H9 (cell line): Measurements from ENCODE around the gene TMCO6. TPM values are rescaled to one million over a fixed set of nuclear protein-coding genes. Genes with fewer than 3 reads are reported as not detected.

ENCODE experiments used
- DNase-seq: peaks from one replicate; pipeline ENCODE4 v3.0.0-alpha.2; 2017
- H2AFZ ChIP-seq: one replicate; pipeline ENCODE4 v1.6.1; 2013; ENCODE audit warnings: mild to moderate bottlenecking, low read length, control low read depth, moderate library complexity
- H2AK5ac ChIP-seq: 2 replicates; pipeline ENCODE4 v1.6.1; 2013; ENCODE audit warnings: low read length, control low read depth, mixed read lengths; ENCODE audit not compliant: insufficient read length
- H2BK120ac ChIP-seq: one replicate; pipeline ENCODE4 v1.6.1; 2013; ENCODE audit warnings: low read depth, mild to moderate bottlenecking, low read length, control low read depth, inconsistent platforms; ENCODE audit not compliant: poor library complexity, severe bottlenecking
- H2BK12ac ChIP-seq: 2 replicates; pipeline ENCODE4 v1.6.1; 2013; ENCODE audit warnings: low read length, control low read depth, mixed read lengths, low read depth; ENCODE audit not compliant: insufficient read length
- H2BK15ac ChIP-seq: 2 replicates; pipeline ENCODE4 v1.6.1; 2013; ENCODE audit warnings: low read depth, low read length, control low read depth
- H2BK20ac ChIP-seq: one replicate; pipeline ENCODE4 v1.6.1; 2013; ENCODE audit warnings: low read depth, mild to moderate bottlenecking, low read length, control low read depth, inconsistent platforms; ENCODE audit not compliant: poor library complexity, severe bottlenecking
- H2BK5ac ChIP-seq: 2 replicates; pipeline ENCODE4 v1.6.1; 2013; ENCODE audit warnings: low read length, control low read depth, mixed read lengths; ENCODE audit not compliant: insufficient read length
- H3K14ac ChIP-seq: 2 replicates; pipeline ENCODE4 v1.6.1; 2013; ENCODE audit warnings: low read length, control low read depth; ENCODE audit not compliant: insufficient read depth
- H3K18ac ChIP-seq: 2 replicates; pipeline ENCODE4 v1.6.1; 2013; ENCODE audit warnings: low read depth, mild to moderate bottlenecking, mixed read lengths, low read length, control low read depth; ENCODE audit not compliant: insufficient read length
- H3K23ac ChIP-seq: 2 replicates; pipeline ENCODE4 v1.6.1; 2013; ENCODE audit warnings: low read length, control low read depth, mixed read lengths, low read depth; ENCODE audit not compliant: insufficient read length
- H3K23me2 ChIP-seq: 2 replicates; pipeline ENCODE4 v1.6.1; 2013; ENCODE audit warnings: low read depth, mild to moderate bottlenecking, mixed read lengths, low read length, control low read depth; ENCODE audit not compliant: insufficient read length, poor library complexity, severe bottlenecking
- H3K27ac ChIP-seq: 2 replicates; pipeline ENCODE4 v1.5.1; 2013; ENCODE audit warnings: low read length, control low read depth, mixed read lengths, low read depth; ENCODE audit not compliant: insufficient read length
- H3K27me3 ChIP-seq: 2 replicates; pipeline ENCODE4 v1.6.1; 2013; ENCODE audit warnings: low read length, control low read depth, inconsistent platforms; ENCODE audit not compliant: insufficient read depth
- H3K4ac ChIP-seq: 2 replicates; pipeline ENCODE4 v1.6.1; 2013; ENCODE audit warnings: low read depth, mild to moderate bottlenecking, control low read depth, inconsistent platforms, low read length, moderate library complexity
- H3K4me1 ChIP-seq: 2 replicates; pipeline ENCODE4 v1.6.1; 2013; ENCODE audit warnings: low read length, control low read depth, inconsistent platforms; ENCODE audit not compliant: insufficient read depth
- H3K4me2 ChIP-seq: 2 replicates; pipeline ENCODE4 v1.6.1; 2013; ENCODE audit warnings: low read length, control low read depth, mixed read lengths; ENCODE audit not compliant: insufficient read length, insufficient read depth
- H3K56ac ChIP-seq: 2 replicates; pipeline ENCODE4 v1.6.1; 2013; ENCODE audit warnings: low read depth, mild to moderate bottlenecking, mixed read lengths, low read length, control low read depth; ENCODE audit not compliant: insufficient read length
- H3K79me1 ChIP-seq: 2 replicates; pipeline ENCODE4 v1.6.1; 2013; ENCODE audit warnings: low read depth, mild to moderate bottlenecking, moderate library complexity, low read length, control low read depth, inconsistent platforms; ENCODE audit not compliant: insufficient read depth, poor library complexity, severe bottlenecking
- H3K79me2 ChIP-seq: 2 replicates; pipeline ENCODE4 v1.6.1; 2013; ENCODE audit warnings: low read length, control low read depth, inconsistent platforms; ENCODE audit not compliant: insufficient read depth
- H3K9ac ChIP-seq: 2 replicates; pipeline ENCODE4 v1.6.1; 2013; ENCODE audit warnings: low read length, control low read depth, mixed read lengths; ENCODE audit not compliant: insufficient read length; ENCODE audit errors: extremely low read depth
- H3K9me3 ChIP-seq: one replicate; pipeline ENCODE4 v1.6.1; 2013; ENCODE audit warnings: low read depth, low read length, inconsistent platforms; ENCODE audit not compliant: control insufficient read depth
- H3T11ph ChIP-seq: one replicate; pipeline ENCODE4 v1.6.1; 2013; ENCODE audit warnings: mild to moderate bottlenecking, low read length, control low read depth, inconsistent platforms
- H4K20me1 ChIP-seq: one replicate; pipeline ENCODE4 v1.6.1; 2013; ENCODE audit not compliant: control insufficient read depth, insufficient read length, insufficient read depth
- H4K5ac ChIP-seq: 2 replicates; pipeline ENCODE4 v1.6.1; 2013; ENCODE audit warnings: low read depth, mild to moderate bottlenecking, mixed read lengths, low read length, control low read depth; ENCODE audit not compliant: insufficient read length
- H4K8ac ChIP-seq: replicated peaks from 2 replicates; pipeline ENCODE4 v1.6.1; 2013; ENCODE audit warnings: low read length, control low read depth, mixed read lengths, low read depth; ENCODE audit not compliant: insufficient read length
- H4K91ac ChIP-seq: 2 replicates; pipeline ENCODE4 v1.6.1; 2013; ENCODE audit warnings: low read depth, mild to moderate bottlenecking, moderate library complexity, mixed read lengths, low read length, control low read depth; ENCODE audit not compliant: insufficient read length
- H3K27ac Mint-ChIP-seq, 3 experiments: 2 replicates in 2 of 3; 3 replicates in 1 of 3; pipeline ENCODE4 v1.8.0; 2020 to 2021; ENCODE audit warnings: mixed read lengths in 3 of 3, mild to moderate bottlenecking in 1 of 3, moderate library complexity in 1 of 3
- H3K27me3 Mint-ChIP-seq: 2 replicates; pipeline ENCODE4 v1.8.0; 2021; ENCODE audit warnings: low read depth, mild to moderate bottlenecking, moderate library complexity, mixed read lengths
- H3K36me3 Mint-ChIP-seq, 3 experiments: 2 replicates in 2 of 3; 3 replicates in 1 of 3; pipeline ENCODE4 v1.8.0; 2020 to 2021; ENCODE audit warnings: low read depth in 3 of 3, mixed read lengths in 3 of 3; ENCODE audit not compliant: insufficient read depth in 1 of 3
- H3K4me1 Mint-ChIP-seq, 2 experiments: 2 replicates each; pipeline ENCODE4 v1.8.0; 2020; ENCODE audit warnings: mixed read lengths in 2 of 2
- H3K4me3 Mint-ChIP-seq, 2 experiments: 2 replicates in 1 of 2; 3 replicates in 1 of 2; pipeline ENCODE4 v1.8.0; 2020 to 2021; ENCODE audit warnings: mild to moderate bottlenecking in 2 of 2, mixed read lengths in 2 of 2, moderate library complexity in 1 of 2
- H3K9me3 Mint-ChIP-seq, 2 experiments: 2 replicates in 1 of 2; 3 replicates in 1 of 2; pipeline ENCODE4 v1.8.0; 2020; ENCODE audit warnings: mild to moderate bottlenecking in 2 of 2, mixed read lengths in 2 of 2, moderate library complexity in 1 of 2
- CTCF ChIP-seq: fragments of 200-600 bp; sonication (generic); conservative IDR thresholded peaks from 3 replicates; pipeline ENCODE4 v1.8.0; 2021; ENCODE audit warnings: antibody characterized with exemption, mild to moderate bottlenecking
- WGBS: extraction: QIAGEN DNeasy Blood & Tissue Kit; methylation state at CpG from one replicate; pipeline ENCODE4 v1.1.7; 2013; ENCODE audit warnings: missing lambda C conversion rate, low lambda C conversion rate, mixed read lengths; ENCODE audit not compliant: insufficient read length; ENCODE audit errors: extremely low coverage; 5-methylcytosine and 5-hydroxymethylcytosine counted together
- total RNA-seq: library from RNA; stranded (reverse); gene quantifications from 2 replicates; pipeline ENCODE4 v1.2.1, GENCODE V29; 2021

Gene TMCO6
- total RNA-seq, 1 experiment from 2014 or later, result 39.3 TPM

DNA sequence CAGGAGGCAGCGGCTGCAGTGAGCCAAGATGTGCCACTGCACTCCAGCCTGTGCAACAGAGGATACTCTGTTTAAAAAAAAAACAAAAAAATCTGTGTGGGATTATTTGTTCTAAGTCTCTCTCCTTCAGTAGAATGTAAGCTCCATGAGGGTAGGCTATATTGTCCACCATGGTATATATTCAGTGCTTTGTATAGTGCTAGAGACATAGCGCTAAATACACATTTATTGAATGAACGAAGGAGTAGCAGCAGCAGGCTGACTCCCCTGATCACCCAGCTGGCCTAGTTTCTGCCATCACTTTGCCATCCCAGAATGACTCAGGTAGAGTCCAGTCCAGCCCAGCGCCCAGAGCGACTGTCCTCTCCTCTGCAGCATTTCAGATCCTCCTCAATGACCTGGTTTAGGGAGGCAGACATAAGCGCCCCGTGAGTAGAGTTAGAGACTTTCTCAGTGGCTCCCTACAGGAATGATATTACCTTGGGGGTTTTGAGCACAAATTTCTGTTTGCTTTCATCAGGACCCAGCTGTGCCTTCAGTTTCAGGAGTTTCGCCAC, 51.2 kb downstream of the TMCO6 start:
- no peak overlapping the region for H2BK20ac ChIP-seq
- H2BK15ac ChIP-seq, result no peak overlapping the region
- peak; percentile 21 for DNase-seq
- TF ChIP-seq CTCF, result no peak
- no peak overlapping the region for H2AFZ ChIP-seq
- no peak overlapping the region for H3T11ph ChIP-seq
- no peaks in the 10 kb centered on the region for H3K27me3 ChIP-seq
- Mint-ChIP-seq H3K36me3 (peaks cover 5 to 38% (median 26%) of the 10 kb centered on the region in 3 experiments; a peak in 6 of 7 replicates), H3K4me3 (peak overlapping the region; percentile 100), H3K9me3 (no peaks in the 10 kb centered on the region), H3K4me1 (peaks cover 9 to 15% of the 10 kb centered on the region in 2 experiments), H3K27ac (peak overlapping the region; percentile 90 to 98 (median 96); a peak in 4 of 7 replicates), H3K27me3 (no peaks in the 10 kb centered on the region)
- no peak overlapping the region for H3K56ac ChIP-seq
- H3K18ac ChIP-seq, result no peak overlapping the region
- H3K23me2 ChIP-seq, result peaks cover 6% of the 10 kb centered on the region
- no peaks in the 10 kb centered on the region for H3K4me1 ChIP-seq
- H4K5ac ChIP-seq, result no peak overlapping the region
- peak overlapping the region; percentile 81 for H3K9ac ChIP-seq
- H3K4ac ChIP-seq, result no peak overlapping the region
- H3K27ac ChIP-seq, result peak overlapping the region; percentile 7
- H3K79me2 ChIP-seq, result peaks cover 9% of the 10 kb centered on the region; the same call in 1 of the 2 replicates
- no peak overlapping the region for H3K23ac ChIP-seq
- no peaks in the 10 kb centered on the region for H3K9me3 ChIP-seq
- H4K91ac ChIP-seq, result no peak overlapping the region
- H4K20me1 ChIP-seq, result no peaks in the 10 kb centered on the region
- H2BK12ac ChIP-seq, result no peak overlapping the region
- no peak overlapping the region for H2AK5ac ChIP-seq
- no peak overlapping the region for H2BK120ac ChIP-seq
- WGBS, result no CpG with 5 or more reads among the region's 8 CpGs
- H3K79me1 ChIP-seq, result peaks cover 3% of the 10 kb centered on the region
- no peak overlapping the region for H4K8ac ChIP-seq
- H2BK5ac ChIP-seq, result no peak overlapping the region
- peak overlapping the region; percentile 90 for H3K4me2 ChIP-seq
- no peak overlapping the region for H3K14ac ChIP-seq
